Stimulated activated CD8-positive, alpha-beta memory T cell treated with anti-CD3 and anti-CD28 coated beads, Interleukin-12 subunit alpha, Interleukin-12 subunit beta, amount 100 ng/mL, for 24 hours (primary cell): ENCODE measurements around the gene SLC7A9.
"Not testable (repeated sequence)": the region's sequence is repeated elsewhere in the genome, so short reads cannot be mapped to it uniquely, and the experiment has no call there.

Source experiments
- DNase-seq: peaks from one replicate; pipeline ENCODE4 v3.0.0-alpha.2; 2020; ENCODE audit errors: extremely low read depth

The SLC7A9 gene

DNA sequence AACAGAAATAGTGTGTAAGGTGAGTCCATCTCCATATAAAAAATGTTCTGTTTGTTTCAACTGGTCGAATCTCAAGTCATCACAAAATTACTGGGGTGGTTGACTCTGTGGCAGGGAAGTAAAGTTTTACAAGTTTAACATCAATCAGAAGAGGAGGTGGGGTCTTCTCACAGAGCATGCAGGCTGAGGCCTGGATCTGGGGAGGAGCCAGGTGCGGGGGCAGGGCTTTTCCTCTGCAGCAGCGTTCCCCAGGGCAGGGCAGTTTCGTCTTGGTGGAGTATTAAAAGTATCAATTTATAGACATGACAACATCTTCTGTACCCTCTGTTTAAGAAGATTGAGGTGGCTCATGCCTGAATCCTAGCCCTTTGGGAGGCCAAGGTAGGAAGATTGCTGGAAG, 68.8 kb downstream of the SLC7A9 start:
- no peak for DNase-seq

GRCh38 chr19:32800191-32800590, 69.4 kb downstream of the SLC7A9 start:
- DNase-seq: no peak

GRCh38 chr19:32798201-32798600, 71.4 kb downstream of the SLC7A9 start:
- DNase-seq: no peak

DNA sequence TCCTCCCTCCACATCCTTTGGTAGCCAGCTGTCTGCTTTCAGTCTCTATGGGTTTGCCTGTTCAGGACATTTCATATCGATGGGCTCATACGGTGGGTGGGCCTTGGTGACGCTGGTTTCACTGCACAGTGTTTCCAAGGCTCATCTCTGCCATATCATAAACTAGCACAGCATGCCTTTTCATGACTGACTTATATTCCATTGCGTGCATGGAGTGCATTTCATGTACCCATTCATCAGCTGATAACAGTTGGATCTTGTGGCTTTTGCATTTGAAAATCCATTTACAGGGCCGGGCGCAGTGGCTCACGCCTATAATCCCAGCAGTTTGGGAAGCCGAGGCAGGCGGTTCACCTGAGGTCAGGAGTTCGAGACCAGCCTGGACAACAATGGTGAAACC, 80.1 kb downstream of the SLC7A9 start:
- DNase-seq: no peak

DNA sequence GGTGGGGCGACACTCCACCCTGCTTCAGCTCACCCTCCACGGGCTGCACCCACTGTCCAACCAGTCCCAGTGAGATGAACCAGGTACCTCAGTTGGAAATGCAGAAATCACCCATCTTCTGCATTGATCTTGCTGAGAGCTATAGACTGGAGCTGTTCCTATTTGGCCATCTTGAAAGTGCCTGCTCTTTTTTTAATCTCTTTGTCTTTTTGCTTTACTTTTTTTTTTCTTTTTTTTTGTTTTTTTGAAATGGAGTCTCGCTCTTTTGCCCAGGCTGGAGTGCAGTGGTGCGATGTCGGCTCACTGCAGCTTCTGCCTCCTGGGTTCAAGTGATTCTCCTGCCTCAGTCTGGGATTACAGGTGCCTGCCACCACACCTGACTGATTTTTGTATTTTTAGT, 81.7 kb downstream of the SLC7A9 start:
- not testable (repeated sequence) for DNase-seq

GRCh38 chr19:32787161-32787813, 82.3 kb downstream of the SLC7A9 start:
- not testable (repeated sequence) for DNase-seq

GRCh38 chr19:32782089-32782488, 87.5 kb downstream of the SLC7A9 start:
- not testable (repeated sequence) for DNase-seq

GRCh38 chr19:32781280-32781679, 88.3 kb downstream of the SLC7A9 start:
- DNase-seq: no peak
